ENCODE measurements around the gene DOK7.

Gene DOK7

DNA sequence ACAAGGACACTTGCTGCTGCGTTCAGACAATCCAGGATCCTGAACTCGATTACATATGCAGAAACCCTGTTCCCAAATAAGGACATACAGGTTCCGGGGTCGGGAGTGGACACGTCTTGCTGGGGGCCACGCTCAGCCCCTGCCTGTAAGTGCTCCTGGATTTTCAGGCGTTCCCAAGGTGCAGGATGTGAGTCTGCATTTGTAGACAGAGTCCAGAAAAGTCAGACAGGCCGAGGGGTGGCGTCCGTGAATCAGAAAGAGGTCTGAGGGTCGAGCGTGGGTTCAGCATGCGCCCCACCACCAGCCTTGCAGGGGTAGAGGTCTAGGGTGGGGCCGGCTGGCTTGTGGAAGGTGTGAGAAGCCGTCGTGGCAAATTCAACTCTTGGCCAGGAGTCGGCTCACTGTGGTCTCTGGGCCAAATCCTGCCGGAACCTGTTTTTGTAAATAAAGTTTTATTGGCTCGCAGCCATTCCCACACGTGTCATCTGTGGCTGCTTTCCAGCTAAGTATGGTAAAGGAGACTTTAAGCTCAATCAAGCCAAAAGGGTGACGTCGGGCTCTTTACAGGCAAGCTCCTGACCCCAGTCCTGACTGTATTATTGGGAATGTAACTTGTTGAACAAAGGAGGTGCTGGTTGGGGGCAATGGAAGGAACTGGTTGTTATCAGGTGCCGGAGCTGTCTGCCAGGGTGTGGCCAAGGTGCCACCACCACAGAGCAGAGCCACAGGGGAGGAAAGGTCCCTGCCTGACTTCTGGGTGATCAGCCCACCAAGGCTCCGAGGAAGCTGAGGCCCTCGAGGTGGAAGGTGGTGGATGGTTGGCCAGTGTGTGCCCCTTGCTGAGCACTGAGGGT, 7.4 kb downstream of the DOK7 start:
- Histone ChIP-seq H3K27ac (ENCODE audit: low read depth, low read length) (no peak overlapping the region), H3K36me3 (ENCODE audit: insufficient read depth, low read length) (no peaks in the 10 kb centered on the region), H3K27me3 (ENCODE audit: insufficient read depth, low read length) (0 out of 2 replicates have a peak, but pooled peaks cover 4% of the 10 kb centered on the region), H3K4me3 (ENCODE audit: low read depth, low read length) (no peak overlapping the region), H3K4me1 (ENCODE audit: control insufficient read depth, insufficient read depth, low read length, unreplicated experiment) (no peaks in the 10 kb centered on the region), H3K79me2 (ENCODE audit: control insufficient read depth, insufficient read depth, low read length, unreplicated experiment) (no peaks in the 10 kb centered on the region), H2AFZ (ENCODE audit: low read length, unreplicated experiment) (no peak overlapping the region)

DNA sequence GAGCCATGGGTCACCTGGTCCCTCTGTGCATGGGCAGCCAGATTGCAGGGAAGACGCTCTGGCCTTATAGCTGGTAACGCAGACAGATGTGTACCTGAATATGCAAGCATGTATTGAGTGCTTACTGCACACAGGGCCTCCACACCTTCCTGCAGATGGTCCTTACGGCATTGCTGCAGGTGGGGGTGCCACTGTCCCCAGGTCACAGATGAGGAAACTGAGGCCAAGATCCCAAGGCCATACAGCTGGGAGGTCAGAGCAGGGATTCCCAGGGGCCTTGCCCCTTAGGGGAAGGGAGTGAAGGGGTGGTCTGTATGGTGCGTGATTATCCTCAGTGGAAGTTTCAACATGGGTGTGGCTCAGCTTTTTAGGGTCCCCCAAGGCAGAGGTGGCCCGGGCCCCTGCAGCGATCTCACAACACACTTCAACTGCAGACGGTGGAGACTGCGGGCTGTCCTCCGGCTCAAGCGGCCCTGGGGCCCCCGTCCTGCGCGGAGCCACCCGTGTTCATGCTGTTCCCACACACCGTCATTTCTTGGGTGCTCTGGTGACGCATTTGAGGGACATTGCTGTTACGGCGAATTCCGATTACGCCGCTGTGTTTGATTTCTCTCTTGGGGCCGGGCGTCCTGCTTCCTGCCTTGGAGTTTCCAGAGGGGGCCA, 8.1 kb downstream of the DOK7 start:
- H3K4me3 ChIP-seq (ENCODE audit: low read depth, low read length) = no peak overlapping the region
- H3K36me3 ChIP-seq (ENCODE audit: insufficient read depth, low read length) = no peaks in the 10 kb centered on the region
- 0 out of 2 replicates have a peak, but pooled peaks cover 4% of the 10 kb centered on the region for H3K27me3 ChIP-seq (ENCODE audit: insufficient read depth, low read length)
- no peak overlapping the region for H3K27ac ChIP-seq (ENCODE audit: low read depth, low read length)
- H3K79me2 ChIP-seq (ENCODE audit: control insufficient read depth, insufficient read depth, low read length, unreplicated experiment) = no peaks in the 10 kb centered on the region
- no peaks in the 10 kb centered on the region for H3K4me1 ChIP-seq (ENCODE audit: control insufficient read depth, insufficient read depth, low read length, unreplicated experiment)
- H2AFZ ChIP-seq (ENCODE audit: low read length, unreplicated experiment) = no peak overlapping the region

DNA sequence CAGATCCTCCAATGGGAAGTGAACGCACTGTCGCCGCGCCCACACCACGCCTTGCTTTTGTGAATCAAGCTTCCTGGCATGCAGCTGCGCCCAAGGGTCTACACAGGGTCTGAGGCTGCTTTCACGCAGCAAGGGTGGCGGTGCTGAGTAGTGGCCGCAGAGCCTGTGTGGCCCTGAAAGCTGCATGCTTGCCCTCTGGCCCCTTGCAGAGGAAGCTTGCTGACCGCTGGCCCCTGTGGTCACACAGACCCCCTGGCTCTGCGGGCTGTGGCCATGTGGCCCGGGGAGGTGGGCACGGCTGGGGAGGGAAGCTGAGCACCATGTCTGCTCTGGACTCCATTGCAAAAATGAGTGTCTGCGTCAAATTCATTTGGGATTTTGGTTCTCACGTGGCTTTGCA, 8.8 kb downstream of the DOK7 start:
- H3K4me1 ChIP-seq (ENCODE audit: control insufficient read depth, insufficient read depth, low read length, unreplicated experiment) = no peaks in the 10 kb centered on the region
- no peak overlapping the region for H3K4me3 ChIP-seq (ENCODE audit: low read depth, low read length)
- H2AFZ ChIP-seq (ENCODE audit: low read length, unreplicated experiment) = no peak overlapping the region
- no peak overlapping the region for H3K27ac ChIP-seq (ENCODE audit: low read depth, low read length)
- 0 out of 2 replicates have a peak, but pooled peaks cover 4% of the 10 kb centered on the region for H3K27me3 ChIP-seq (ENCODE audit: insufficient read depth, low read length)
- H3K36me3 ChIP-seq (ENCODE audit: insufficient read depth, low read length) = no peaks in the 10 kb centered on the region
- H3K79me2 ChIP-seq (ENCODE audit: control insufficient read depth, insufficient read depth, low read length, unreplicated experiment) = no peaks in the 10 kb centered on the region

DNA sequence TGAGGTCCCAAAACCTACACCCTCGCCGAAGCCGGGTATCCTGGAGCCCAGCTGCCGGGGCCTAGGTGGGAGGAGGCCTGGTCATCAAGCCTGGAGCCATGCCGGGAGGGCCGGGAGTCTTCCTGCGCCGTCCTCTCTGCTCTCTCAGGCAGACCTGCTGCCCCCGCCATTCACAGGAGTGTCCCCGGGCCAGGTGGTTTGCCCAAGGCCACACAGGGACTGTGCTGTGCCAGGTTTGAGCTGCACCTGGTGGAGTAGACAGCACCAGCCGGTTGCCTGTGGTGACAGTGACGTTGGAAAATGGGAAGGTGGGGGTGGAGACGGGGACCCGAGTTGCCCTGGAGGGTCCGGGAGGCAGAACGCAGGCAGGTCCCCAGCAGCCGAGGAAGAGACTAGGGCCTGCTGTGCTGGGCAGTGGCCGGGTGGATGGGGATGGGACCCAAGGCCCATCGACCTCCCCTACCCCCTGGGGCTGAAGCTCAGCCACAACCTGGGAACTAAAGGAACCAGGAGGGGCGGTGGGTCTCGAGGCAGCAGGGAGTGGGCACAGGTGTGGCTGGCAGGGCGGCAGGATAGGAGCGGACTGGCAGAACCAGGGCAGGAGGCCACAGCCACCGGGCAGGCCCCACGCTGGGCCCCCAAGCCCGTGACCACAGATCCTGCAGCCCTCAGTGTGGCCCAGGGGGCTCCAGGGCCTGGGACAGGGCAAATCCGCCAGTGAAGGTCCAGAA, 9.5 kb downstream of the DOK7 start:
- H2AFZ ChIP-seq (ENCODE audit: low read length, unreplicated experiment) = no peak overlapping the region
- no peaks in the 10 kb centered on the region for H3K36me3 ChIP-seq (ENCODE audit: insufficient read depth, low read length)
- H3K27ac ChIP-seq (ENCODE audit: low read depth, low read length) = no peak overlapping the region
- H3K4me3 ChIP-seq (ENCODE audit: low read depth, low read length) = no peak overlapping the region
- H3K79me2 ChIP-seq (ENCODE audit: control insufficient read depth, insufficient read depth, low read length, unreplicated experiment) = no peaks in the 10 kb centered on the region
- H3K4me1 ChIP-seq (ENCODE audit: control insufficient read depth, insufficient read depth, low read length, unreplicated experiment) = no peaks in the 10 kb centered on the region
- H3K27me3 ChIP-seq (ENCODE audit: insufficient read depth, low read length) = 0 out of 2 replicates have a peak, but pooled peaks cover 4% of the 10 kb centered on the region

DNA sequence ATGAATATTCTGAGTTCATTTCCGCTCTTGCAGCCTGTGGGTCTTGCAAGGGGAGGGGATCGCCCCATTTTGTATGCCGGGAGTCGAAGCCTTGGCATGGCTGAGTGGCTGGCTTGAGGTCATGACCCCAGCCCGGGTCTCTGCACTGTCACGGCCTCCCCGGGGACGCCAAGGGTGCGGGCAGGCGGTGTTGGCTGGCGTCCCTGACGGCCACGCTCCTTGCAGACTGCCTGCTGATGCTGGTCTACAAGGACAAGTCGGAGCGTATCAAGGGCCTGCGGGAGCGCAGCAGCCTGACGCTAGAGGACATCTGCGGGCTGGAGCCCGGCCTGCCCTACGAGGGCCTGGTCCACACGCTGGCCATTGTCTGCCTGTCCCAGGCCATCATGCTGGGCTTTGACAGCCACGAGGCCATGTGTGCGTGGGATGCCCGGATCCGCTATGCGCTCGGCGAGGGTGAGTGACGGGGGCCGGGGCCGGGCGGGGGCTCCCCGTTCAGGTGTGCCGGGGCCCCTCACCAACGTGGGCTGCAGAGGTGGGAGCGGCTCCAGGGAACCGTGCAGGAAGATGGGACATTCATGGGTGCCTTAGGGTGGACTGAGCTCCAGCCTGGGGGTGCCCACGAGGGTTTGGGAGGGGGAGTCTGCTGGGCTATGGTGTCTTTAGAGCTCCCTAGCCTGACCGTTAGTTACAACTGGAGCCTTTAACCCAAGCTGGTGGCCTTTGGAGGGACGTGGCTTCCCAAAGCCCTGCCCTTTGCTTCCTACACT, 10.3 kb downstream of the DOK7 start:
- H3K27me3 ChIP-seq (ENCODE audit: insufficient read depth, low read length) = 0 out of 2 replicates have a peak, but pooled peaks cover 4% of the 10 kb centered on the region

DNA sequence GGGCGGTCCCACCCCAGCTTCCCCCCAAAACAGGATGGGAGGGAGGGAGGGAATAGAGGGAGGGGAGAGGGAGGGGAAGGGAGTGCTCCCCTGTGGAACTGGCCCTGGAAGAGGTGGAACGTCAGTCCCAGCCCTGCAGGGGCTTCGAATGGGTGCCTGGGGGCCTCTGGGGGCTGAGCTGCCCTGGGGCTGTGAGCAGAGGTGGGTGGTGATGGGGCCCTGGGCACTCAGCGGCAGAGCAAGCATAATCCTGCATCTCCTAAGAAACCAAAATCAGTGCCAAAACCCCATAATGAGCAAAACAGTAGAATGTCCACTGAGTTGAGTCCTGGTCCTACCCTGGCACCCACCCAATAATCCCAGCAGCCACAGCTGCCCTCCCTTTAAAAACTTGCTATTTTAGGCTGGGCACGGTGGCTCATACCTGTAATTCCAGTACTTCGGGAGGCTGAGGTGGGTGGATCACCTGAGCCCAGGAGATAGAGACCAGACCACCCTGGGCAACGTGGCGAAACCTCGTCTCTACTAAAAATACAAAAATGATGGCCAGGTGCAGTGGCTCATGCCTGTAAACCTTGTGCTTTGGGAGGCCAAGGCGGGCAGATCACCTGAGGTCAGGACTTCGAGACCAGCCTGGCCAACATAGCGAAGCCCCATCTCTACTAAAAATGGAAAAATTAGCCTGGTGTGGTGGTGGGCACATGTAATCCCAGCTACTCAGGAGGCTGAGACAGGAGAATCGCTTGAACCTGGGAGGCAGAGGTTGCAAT, 11.1 kb downstream of the DOK7 start:
- Histone ChIP-seq H3K79me2 (ENCODE audit: control insufficient read depth, insufficient read depth, low read length, unreplicated experiment) (no peaks in the 10 kb centered on the region), H2AFZ (ENCODE audit: low read length, unreplicated experiment) (no peak overlapping the region), H3K4me1 (ENCODE audit: control insufficient read depth, insufficient read depth, low read length, unreplicated experiment) (no peaks in the 10 kb centered on the region), H3K27me3 (ENCODE audit: insufficient read depth, low read length) (0 out of 2 replicates have a peak, but pooled peaks cover 4% of the 10 kb centered on the region), H3K36me3 (ENCODE audit: insufficient read depth, low read length) (no peaks in the 10 kb centered on the region), H3K27ac (ENCODE audit: low read depth, low read length) (no peak overlapping the region), H3K4me3 (ENCODE audit: low read depth, low read length) (no peak overlapping the region)

More for the DNA sequence above, 10.3 kb downstream of the DOK7 start:
- Histone ChIP-seq H3K36me3 (ENCODE audit: insufficient read depth, low read length) (no peaks in the 10 kb centered on the region), H2AFZ (ENCODE audit: low read length, unreplicated experiment) (no peak overlapping the region), H3K4me1 (ENCODE audit: control insufficient read depth, insufficient read depth, low read length, unreplicated experiment) (no peaks in the 10 kb centered on the region), H3K27ac (ENCODE audit: low read depth, low read length) (no peak overlapping the region), H3K4me3 (ENCODE audit: low read depth, low read length) (no peak overlapping the region), H3K79me2 (ENCODE audit: control insufficient read depth, insufficient read depth, low read length, unreplicated experiment) (no peaks in the 10 kb centered on the region)

DNA sequence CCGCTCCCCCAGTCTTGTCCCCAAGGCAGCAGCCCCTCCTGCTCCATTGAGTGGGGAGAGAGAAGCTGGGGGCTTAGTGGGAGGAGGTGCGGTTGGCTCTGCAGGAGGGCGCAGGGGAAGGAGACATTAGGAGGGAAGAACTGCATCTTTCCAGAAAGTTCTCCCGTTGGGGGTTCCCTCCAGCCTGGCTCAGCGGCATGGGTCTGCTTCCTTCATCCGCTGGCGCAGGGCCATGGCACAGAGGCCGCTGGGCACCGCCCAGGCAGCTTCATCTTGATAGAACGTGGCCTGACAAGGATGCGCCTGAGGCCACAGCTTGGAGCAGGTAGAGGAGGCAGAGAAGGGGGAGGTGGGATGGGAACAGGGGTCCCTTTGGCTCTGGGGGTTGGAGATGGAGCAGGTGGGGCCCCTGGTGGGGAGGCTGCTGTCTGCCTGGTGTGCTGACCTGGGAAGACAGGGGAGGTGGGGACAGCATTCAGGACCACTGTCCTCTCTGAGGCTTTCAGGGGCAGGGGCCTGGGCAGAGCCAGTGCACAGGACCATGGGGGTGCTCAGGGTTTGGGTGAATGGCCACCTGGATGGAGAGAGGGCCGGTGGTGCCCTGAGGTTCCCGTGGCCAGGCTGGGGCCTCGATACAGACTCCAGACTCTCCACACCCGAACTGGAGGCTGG, 12.1 kb downstream of the DOK7 start:
- Histone ChIP-seq H3K27ac (ENCODE audit: low read depth, low read length) (no peak overlapping the region), H3K4me1 (ENCODE audit: control insufficient read depth, insufficient read depth, low read length, unreplicated experiment) (no peaks in the 10 kb centered on the region), H3K79me2 (ENCODE audit: control insufficient read depth, insufficient read depth, low read length, unreplicated experiment) (no peaks in the 10 kb centered on the region), H3K27me3 (ENCODE audit: insufficient read depth, low read length) (0 out of 2 replicates have a peak, but pooled peaks cover 3% of the 10 kb centered on the region), H2AFZ (ENCODE audit: low read length, unreplicated experiment) (no peak overlapping the region), H3K4me3 (ENCODE audit: low read depth, low read length) (no peak overlapping the region), H3K36me3 (ENCODE audit: insufficient read depth, low read length) (no peaks in the 10 kb centered on the region)

DNA sequence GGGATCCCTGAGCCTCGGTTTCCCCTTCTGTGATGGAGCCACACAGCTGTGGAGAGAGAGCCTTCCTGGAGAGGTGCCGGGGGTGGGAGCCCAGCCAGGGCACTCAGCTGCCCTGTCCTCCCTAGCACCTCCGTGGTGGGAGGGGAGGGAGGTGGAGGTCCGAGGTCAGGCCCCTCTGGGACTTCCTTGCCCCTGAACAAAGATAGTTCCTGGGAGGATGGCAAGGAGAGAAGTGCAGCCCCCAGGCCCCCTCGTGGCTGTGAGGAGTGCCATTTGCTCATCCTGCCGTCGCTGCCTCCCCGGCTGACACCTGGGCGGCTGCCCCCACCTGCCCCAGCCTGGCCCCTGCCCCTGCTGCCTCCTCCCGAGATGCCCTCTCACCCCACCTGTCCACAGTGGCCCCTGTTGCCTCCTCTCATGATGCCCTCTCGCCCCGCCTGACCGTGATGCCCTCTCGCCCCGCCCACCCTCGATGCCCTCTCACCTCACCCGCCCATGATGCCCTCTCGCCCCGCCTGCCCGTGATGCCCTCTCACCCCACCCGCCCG, 12.7 kb downstream of the DOK7 start:
- Histone ChIP-seq H3K36me3 (ENCODE audit: insufficient read depth, low read length) (no peaks in the 10 kb centered on the region), H3K79me2 (ENCODE audit: control insufficient read depth, insufficient read depth, low read length, unreplicated experiment) (no peaks in the 10 kb centered on the region), H3K4me3 (ENCODE audit: low read depth, low read length) (no peak overlapping the region), H2AFZ (ENCODE audit: low read length, unreplicated experiment) (no peak overlapping the region), H3K27ac (ENCODE audit: low read depth, low read length) (no peak overlapping the region), H3K4me1 (ENCODE audit: control insufficient read depth, insufficient read depth, low read length, unreplicated experiment) (no peaks in the 10 kb centered on the region), H3K27me3 (ENCODE audit: insufficient read depth, low read length) (no peaks in the 10 kb centered on the region)

DNA sequence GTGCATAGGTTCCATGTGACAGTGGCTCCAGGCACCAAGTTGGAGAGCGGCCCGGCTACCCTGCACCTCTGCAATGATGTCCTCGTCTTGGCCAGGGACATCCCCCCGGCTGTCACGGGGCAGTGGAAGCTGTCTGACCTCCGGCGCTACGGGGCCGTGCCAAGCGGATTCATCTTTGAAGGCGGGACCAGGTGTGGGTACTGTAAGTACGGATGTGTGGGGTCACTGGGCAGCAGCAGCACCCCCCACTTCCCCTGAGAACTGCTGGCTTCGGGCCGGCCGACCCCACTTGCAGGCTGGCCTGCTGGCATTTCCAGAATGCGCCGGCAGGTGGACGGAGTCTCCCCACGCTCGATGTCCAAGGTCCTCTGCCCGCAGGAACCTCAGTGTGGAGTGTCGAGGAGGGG, 13.2 kb downstream of the DOK7 start:
- no peaks in the 10 kb centered on the region for H3K36me3 ChIP-seq (ENCODE audit: insufficient read depth, low read length)
- H3K4me3 ChIP-seq (ENCODE audit: low read depth, low read length) = no peak overlapping the region
- H3K27ac ChIP-seq (ENCODE audit: low read depth, low read length) = no peak overlapping the region
- H3K79me2 ChIP-seq (ENCODE audit: control insufficient read depth, insufficient read depth, low read length, unreplicated experiment) = no peaks in the 10 kb centered on the region
- H2AFZ ChIP-seq (ENCODE audit: low read length, unreplicated experiment) = no peak overlapping the region
- no peaks in the 10 kb centered on the region for H3K27me3 ChIP-seq (ENCODE audit: insufficient read depth, low read length)
- H3K4me1 ChIP-seq (ENCODE audit: control insufficient read depth, insufficient read depth, low read length, unreplicated experiment) = no peaks in the 10 kb centered on the region

Measured in ACC112 (cell line).